ENCODE results near the gene CHRNG. TPM values are rescaled to one million over a fixed set of nuclear protein-coding genes. Genes with fewer than 3 reads are reported as not detected.

Gene CHRNG
- polyA plus RNA-seq, 1 donor from 2014 or later: not detected

DNA sequence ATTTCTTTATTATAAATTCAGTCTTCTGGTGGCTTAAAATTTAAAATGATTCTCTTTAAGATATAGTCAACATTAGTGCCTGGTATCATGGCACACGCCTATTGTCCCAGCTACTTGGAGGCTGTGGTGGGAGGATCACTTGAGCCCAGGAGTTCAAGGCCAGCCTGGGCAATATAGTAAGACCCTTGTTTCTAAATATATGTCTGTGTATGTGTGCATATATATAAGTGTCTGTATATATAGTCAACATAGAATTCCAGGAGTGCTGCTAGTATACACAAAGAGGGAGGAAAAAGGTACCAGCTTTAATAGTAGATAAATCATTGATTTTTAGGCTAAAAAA is 35.9 kb downstream of the CHRNG start:
- Histone ChIP-seq H3K9me2 (ENCODE audit: insufficient read depth, low read length) (no peaks in the 10 kb centered on the region), H2AFZ (ENCODE audit: low read depth, low read length) (no peak overlapping the region), H3K27me3 (ENCODE audit: insufficient read depth, low read depth, low read length) (no peaks in the 10 kb centered on the region), H3F3A (ENCODE audit: insufficient read depth, low read length, poor library complexity, severe bottlenecking) (no peaks in the 10 kb centered on the region), H3K27ac (ENCODE audit: low read length) (no peak overlapping the region), H3K9me3 (ENCODE audit: low read length) (no peaks in the 10 kb centered on the region), H3K4me3 (ENCODE audit: low read length) (no peak overlapping the region), H3K4me2 (ENCODE audit: low read length) (no peak overlapping the region), H3K9ac (ENCODE audit: low read length) (no peak overlapping the region), H3K79me2 (replicated peaks; ENCODE audit: insufficient read depth, low read length) (no peaks in the 10 kb centered on the region), H4K20me1 (ENCODE audit: insufficient read depth) (no peaks in the 10 kb centered on the region), H3K36me3 (ENCODE audit: insufficient read depth, low read length) (peaks cover 9% of the 10 kb centered on the region)
- TF ChIP-seq POLR2AphosphoS5 (IDR thresholded peaks at IDR 0.05): no peak

DNA sequence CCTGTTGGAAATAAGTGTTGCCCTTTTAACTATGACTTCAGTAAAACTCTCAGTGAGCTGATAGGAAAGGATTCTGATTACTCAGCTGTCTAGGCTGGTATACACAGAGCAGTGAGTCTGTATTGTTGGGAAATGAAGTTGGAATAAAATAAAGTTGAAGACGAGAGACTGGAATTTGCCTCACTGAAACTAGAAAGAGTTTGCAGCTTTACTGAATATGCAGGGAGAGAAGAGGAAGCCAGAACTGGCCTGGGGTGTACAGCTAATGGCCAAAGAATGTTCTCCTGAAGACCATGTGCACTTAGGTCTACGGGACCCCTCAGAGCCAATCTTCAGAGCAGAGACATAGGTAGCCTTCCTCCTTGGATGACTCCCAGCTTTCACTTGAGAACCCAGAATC is 37.5 kb downstream of the CHRNG start:
- Histone ChIP-seq H3F3A (ENCODE audit: insufficient read depth, low read length, poor library complexity, severe bottlenecking) (no peaks in the 10 kb centered on the region), H3K79me2 (replicated peaks; ENCODE audit: insufficient read depth, low read length) (no peaks in the 10 kb centered on the region), H3K9me3 (ENCODE audit: low read length) (no peaks in the 10 kb centered on the region), H3K36me3 (ENCODE audit: insufficient read depth, low read length) (peaks cover 9% of the 10 kb centered on the region), H3K27ac (ENCODE audit: low read length) (no peak overlapping the region), H2AFZ (ENCODE audit: low read depth, low read length) (no peak overlapping the region), H3K4me3 (ENCODE audit: low read length) (no peak overlapping the region), H3K4me2 (ENCODE audit: low read length) (no peak overlapping the region), H3K9me2 (ENCODE audit: insufficient read depth, low read length) (no peaks in the 10 kb centered on the region), H3K27me3 (ENCODE audit: insufficient read depth, low read depth, low read length) (no peaks in the 10 kb centered on the region), H4K20me1 (ENCODE audit: insufficient read depth) (no peaks in the 10 kb centered on the region), H3K9ac (ENCODE audit: low read length) (no peak overlapping the region)
- TF ChIP-seq, protein P1, sequence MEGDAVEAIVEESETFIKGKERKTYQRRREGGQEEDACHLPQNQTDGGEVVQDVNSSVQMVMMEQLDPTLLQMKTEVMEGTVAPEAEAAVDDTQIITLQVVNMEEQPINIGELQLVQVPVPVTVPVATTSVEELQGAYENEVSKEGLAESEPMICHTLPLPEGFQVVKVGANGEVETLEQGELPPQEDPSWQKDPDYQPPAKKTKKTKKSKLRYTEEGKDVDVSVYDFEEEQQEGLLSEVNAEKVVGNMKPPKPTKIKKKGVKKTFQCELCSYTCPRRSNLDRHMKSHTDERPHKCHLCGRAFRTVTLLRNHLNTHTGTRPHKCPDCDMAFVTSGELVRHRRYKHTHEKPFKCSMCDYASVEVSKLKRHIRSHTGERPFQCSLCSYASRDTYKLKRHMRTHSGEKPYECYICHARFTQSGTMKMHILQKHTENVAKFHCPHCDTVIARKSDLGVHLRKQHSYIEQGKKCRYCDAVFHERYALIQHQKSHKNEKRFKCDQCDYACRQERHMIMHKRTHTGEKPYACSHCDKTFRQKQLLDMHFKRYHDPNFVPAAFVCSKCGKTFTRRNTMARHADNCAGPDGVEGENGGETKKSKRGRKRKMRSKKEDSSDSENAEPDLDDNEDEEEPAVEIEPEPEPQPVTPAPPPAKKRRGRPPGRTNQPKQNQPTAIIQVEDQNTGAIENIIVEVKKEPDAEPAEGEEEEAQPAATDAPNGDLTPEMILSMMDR (IDR thresholded peaks at IDR 0.05; ENCODE audit: poor library complexity, severe bottlenecking): no peak
- no peak for TF ChIP-seq POLR2AphosphoS5 (IDR thresholded peaks at IDR 0.05)
- TF ChIP-seq EP300 (conservative IDR thresholded peaks at IDR 0.05; ENCODE audit: poor library complexity, severe bottlenecking): no peak
- TF ChIP-seq MXI1 (conservative IDR thresholded peaks at IDR 0.05; ENCODE audit: poor library complexity, severe bottlenecking): no peak
- TF ChIP-seq REST (IDR thresholded peaks at IDR 0.05; ENCODE audit: borderline replicate concordance): no peak
- TF ChIP-seq EZH2 (IDR thresholded peaks at IDR 0.05; ENCODE audit: borderline replicate concordance, insufficient read depth, low read length, poor library complexity, severe bottlenecking): no peak
- no peak for TF ChIP-seq TAF1 (IDR thresholded peaks at IDR 0.05; ENCODE audit: low read depth)
- TF ChIP-seq SMC3 (conservative IDR thresholded peaks at IDR 0.05; ENCODE audit: poor library complexity): no peak
- TF ChIP-seq RAD21 (conservative IDR thresholded peaks at IDR 0.05): no peak

DNA sequence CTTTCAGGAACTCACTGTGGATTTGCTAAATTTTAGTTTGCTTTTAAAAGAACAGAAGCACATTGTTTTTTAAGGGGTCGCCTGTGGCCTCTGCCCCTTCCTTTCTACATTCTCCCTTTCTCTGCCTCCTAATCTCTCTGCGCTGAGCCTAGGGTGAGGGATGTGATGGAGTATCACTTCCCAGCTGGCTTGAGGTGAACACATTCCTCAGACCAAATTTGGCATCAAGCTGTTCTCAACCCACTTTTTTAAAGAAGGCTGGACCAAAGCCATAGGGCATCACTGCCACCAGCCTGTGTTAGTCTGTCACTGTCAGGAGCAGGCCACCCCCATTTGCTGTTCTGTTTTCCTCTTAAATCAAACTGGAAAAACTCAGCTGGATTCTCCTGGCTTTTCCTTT is 38.3 kb downstream of the CHRNG start:
- Histone ChIP-seq H4K20me1 (ENCODE audit: insufficient read depth) (no peaks in the 10 kb centered on the region), H3K27ac (ENCODE audit: low read length) (no peak overlapping the region), H3F3A (ENCODE audit: insufficient read depth, low read length, poor library complexity, severe bottlenecking) (no peaks in the 10 kb centered on the region), H3K27me3 (ENCODE audit: insufficient read depth, low read depth, low read length) (no peaks in the 10 kb centered on the region), H3K9me2 (ENCODE audit: insufficient read depth, low read length) (no peaks in the 10 kb centered on the region), H3K79me2 (replicated peaks; ENCODE audit: insufficient read depth, low read length) (no peaks in the 10 kb centered on the region), H3K4me3 (ENCODE audit: low read length) (no peak overlapping the region), H3K9ac (ENCODE audit: low read length) (no peak overlapping the region), H3K36me3 (ENCODE audit: insufficient read depth, low read length) (peaks cover 9% of the 10 kb centered on the region), H3K4me2 (ENCODE audit: low read length) (no peak overlapping the region), H3K9me3 (ENCODE audit: low read length) (no peaks in the 10 kb centered on the region), H2AFZ (ENCODE audit: low read depth, low read length) (no peak overlapping the region)
- TF ChIP-seq RAD21 (conservative IDR thresholded peaks at IDR 0.05) (no peak), EP300 (conservative IDR thresholded peaks at IDR 0.05; ENCODE audit: poor library complexity, severe bottlenecking) (no peak), TAF1 (IDR thresholded peaks at IDR 0.05; ENCODE audit: low read depth) (no peak), MXI1 (conservative IDR thresholded peaks at IDR 0.05; ENCODE audit: poor library complexity, severe bottlenecking) (no peak), SMC3 (conservative IDR thresholded peaks at IDR 0.05; ENCODE audit: poor library complexity) (no peak), POLR2AphosphoS5 (IDR thresholded peaks at IDR 0.05) (no peak), REST (IDR thresholded peaks at IDR 0.05; ENCODE audit: borderline replicate concordance) (no peak), EZH2 (IDR thresholded peaks at IDR 0.05; ENCODE audit: borderline replicate concordance, insufficient read depth, low read length, poor library complexity, severe bottlenecking) (no peak)
- TF ChIP-seq, protein P1 (IDR thresholded peaks at IDR 0.05; ENCODE audit: poor library complexity, severe bottlenecking): no peak

Data from neural cell (in vitro differentiated cells).